Activated CD4-positive, alpha-beta memory T cell treated with anti-CD3 and anti-CD28 coated beads, Interleukin-2, amount 10 ng/mL, durations not matched to agents 7 days and 5 days (primary cell): ENCODE results near the gene COX11. TPM values are rescaled to one million over a fixed set of nuclear protein-coding genes. Genes with fewer than 3 reads are reported as not detected.

Experiments used
- CTCF ChIA-PET: fragments of 350-600 bp; sonication (Branson Sonifier 250); formaldehyde crosslinking; loops from one replicate; lab custom pipeline; 2021; ENCODE audit warnings: antibody characterized with exemption, inconsistent platforms; lab: Charles Lee
- POLR2A ChIA-PET: fragments of 350-600 bp; sonication (Branson Sonifier 250); formaldehyde crosslinking; loops from one replicate; lab custom pipeline; 2021; ENCODE audit warnings: antibody characterized with exemption; lab: Charles Lee
- DNase-seq: peaks from one replicate; pipeline ENCODE4 v3.0.0-alpha.2; 2020
- H3K27ac Mint-ChIP-seq: one replicate; pipeline ENCODE4 v1.8.0; 2021; ENCODE audit warnings: mild to moderate bottlenecking, mixed read lengths
- H3K27me3 Mint-ChIP-seq: one replicate; pipeline ENCODE4 v1.8.0; 2021; ENCODE audit warnings: mixed read lengths
- H3K36me3 Mint-ChIP-seq: one replicate; pipeline ENCODE4 v1.8.0; 2021; ENCODE audit warnings: low read depth, mixed read lengths
- H3K4me1 Mint-ChIP-seq: one replicate; pipeline ENCODE4 v1.8.0; 2021; ENCODE audit warnings: mixed read lengths
- H3K4me3 Mint-ChIP-seq: one replicate; pipeline ENCODE4 v1.8.0; 2021; ENCODE audit warnings: mild to moderate bottlenecking, mixed read lengths
- H3K9me3 Mint-ChIP-seq: one replicate; pipeline ENCODE4 v1.8.0; 2021; ENCODE audit warnings: mixed read lengths
- total RNA-seq, 2 experiments: library from RNA; stranded (reverse); gene quantifications; one replicate each; pipeline ENCODE4 v1.2.3, GENCODE V29; 2021

The COX11 gene
- total RNA-seq, 2 experiments from 2014 or later: 49.1 to 50.7 TPM

- H3K36me3 Mint-ChIP-seq: no peaks in the 10 kb centered on the region
- H3K27ac Mint-ChIP-seq: no peak overlapping the region
- H3K9me3 Mint-ChIP-seq: peaks cover 9% of the 10 kb centered on the region
- CTCF ChIA-PET: no interaction called here
- POLR2A ChIA-PET: no interaction called here
- DNase-seq: no peak
- H3K4me3 Mint-ChIP-seq: no peak overlapping the region
- H3K27me3 Mint-ChIP-seq: no peaks in the 10 kb centered on the region
- no peaks in the 10 kb centered on the region for H3K4me1 Mint-ChIP-seq
Observed at GRCh38 chr17:54920819-54921218, 47.6 kb downstream of the COX11 start.

GRCh38 chr17:54919425-54919824 lies 49.0 kb downstream of the COX11 start:
- DNase-seq: no peak
- Mint-ChIP-seq H3K4me1 (no peaks in the 10 kb centered on the region), H3K4me3 (no peak overlapping the region), H3K9me3 (peaks cover 9% of the 10 kb centered on the region), H3K36me3 (no peaks in the 10 kb centered on the region), H3K27me3 (no peaks in the 10 kb centered on the region), H3K27ac (no peak overlapping the region)
- ChIA-PET CTCF (no interaction called here), POLR2A (no interaction called here)

- Mint-ChIP-seq H3K9me3 (peaks cover 9% of the 10 kb centered on the region), H3K27me3 (no peaks in the 10 kb centered on the region), H3K4me1 (no peaks in the 10 kb centered on the region), H3K27ac (no peak overlapping the region), H3K4me3 (no peak overlapping the region), H3K36me3 (no peaks in the 10 kb centered on the region)
- DNase-seq: no peak
- CTCF ChIA-PET: no interaction called here
- POLR2A ChIA-PET: no interaction called here
Observed at GRCh38 chr17:54916721-54917120, 51.7 kb downstream of the COX11 start.

Other genes with a start within 250 kb of the COX11 start
- gene TOM1L1, start 67.8 kb downstream of the COX11 start, total RNA-seq: under 1 TPM; 0.83 to 0.86 TPM
- gene STXBP4, start 111 bp upstream of the COX11 start, total RNA-seq: 1 to 10 TPM; 4.7 to 6.6 TPM